GM21576 (cell line): Measurements from ENCODE around the gene MOV10.
"Not testable (repeated sequence)": the region's sequence is repeated elsewhere in the genome, so short reads cannot be mapped to it uniquely, and the experiment has no call there.

ENCODE experiments used
- ATAC-seq: cut with Tn5 transposase; IDR thresholded peaks from one replicate; pipeline ENCODE4 v1.9.1; 2021; ENCODE audit warnings: mild to moderate bottlenecking, moderate library complexity; ENCODE audit not compliant: unreplicated experiment

Gene MOV10

GRCh38 chr1:112712191-112712590, 37.7 kb downstream of the MOV10 start:
- no peak for ATAC-seq

- no peak for ATAC-seq
Measured at GRCh38 chr1:112712701-112713128, 38.3 kb downstream of the MOV10 start.

DNA sequence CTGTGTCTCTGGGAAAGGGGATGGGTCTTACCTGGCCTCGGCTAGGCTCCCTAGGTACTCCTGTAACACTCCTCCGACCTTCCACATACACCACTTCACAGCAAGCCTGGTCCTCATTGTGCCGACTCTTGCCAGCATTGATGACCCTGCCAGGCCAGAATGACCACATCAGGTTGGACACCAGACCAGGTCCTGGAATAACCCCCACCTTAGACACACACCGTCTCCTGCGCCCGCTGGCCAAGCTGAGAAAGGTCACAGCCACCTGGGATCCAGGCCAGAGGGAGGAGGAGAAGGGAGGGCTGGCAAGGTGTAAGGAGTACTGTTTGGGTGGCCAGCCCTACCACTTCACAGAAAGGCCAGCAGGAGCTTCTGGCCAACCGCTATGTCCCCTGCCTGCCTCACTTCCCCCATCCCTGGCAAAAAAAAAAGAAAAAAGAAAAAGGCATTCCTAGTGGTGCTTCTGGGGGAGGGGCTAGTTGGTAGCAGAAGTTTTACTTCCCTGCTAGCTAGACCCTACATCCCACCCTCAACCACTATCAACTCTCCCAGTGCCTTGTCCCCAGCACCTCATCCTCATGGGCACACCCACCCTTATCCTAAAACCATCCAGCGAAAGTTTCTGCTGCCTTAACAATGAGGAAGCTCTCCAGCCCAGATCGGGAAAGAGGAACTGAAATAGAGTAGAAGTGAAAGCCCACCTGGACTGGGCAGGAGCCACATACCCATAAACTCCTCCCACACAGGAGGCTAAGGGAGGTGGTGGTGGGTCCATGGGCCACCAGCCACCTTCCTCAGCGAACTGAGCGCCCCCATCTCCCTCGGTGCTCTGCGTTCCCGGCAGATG, 39.2 kb downstream of the MOV10 start:
- ATAC-seq = peak; percentile 32

GRCh38 chr1:112714313-112715263, 40.1 kb downstream of the MOV10 start:
- ATAC-seq = no peak

DNA sequence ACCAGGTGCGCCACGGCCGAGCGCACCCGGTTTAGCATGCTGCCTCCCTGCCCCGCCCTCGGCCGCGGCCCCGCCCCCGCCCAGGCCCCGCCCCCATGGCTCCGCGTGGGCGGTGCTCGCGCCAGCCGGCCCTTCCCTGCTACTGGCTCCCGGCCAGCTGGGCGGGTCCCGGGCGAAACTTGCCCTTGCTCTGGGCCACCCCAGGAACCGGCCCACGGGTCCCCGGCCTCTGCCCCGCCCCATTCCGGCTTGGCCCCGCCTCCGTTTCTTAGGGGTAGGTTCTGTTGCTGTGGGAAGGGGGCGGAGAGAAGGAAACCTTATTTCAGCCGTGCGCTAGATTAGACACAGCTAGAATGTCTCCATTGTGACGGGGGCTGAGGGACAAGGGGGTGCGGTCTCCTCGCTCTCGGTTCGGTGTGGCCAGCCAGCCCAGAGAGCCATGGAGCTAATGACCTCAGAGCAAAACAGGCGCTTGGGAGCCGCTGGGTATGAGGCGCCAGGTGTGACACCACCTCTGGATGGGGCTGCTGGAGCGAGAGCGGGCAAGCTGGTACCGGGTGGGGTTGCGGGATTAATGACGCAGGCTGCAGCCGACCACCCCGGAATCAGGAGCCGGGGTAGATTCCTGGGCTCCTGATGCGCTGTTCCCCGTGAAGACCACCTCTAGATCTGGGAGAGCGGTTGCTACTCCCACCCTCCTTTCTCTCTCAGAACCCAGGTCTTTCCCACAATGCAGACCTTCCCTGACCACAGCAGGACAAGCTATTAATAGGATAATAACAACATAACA, 41.0 kb downstream of the MOV10 start, which contains the start of gene PPM1J:
PPM1J (minus strand) TSS at position 69 of the 790 bp plus-strand sequence; CDS start at position 38, 31 bp downstream.
- peak; percentile 73 for ATAC-seq

DNA sequence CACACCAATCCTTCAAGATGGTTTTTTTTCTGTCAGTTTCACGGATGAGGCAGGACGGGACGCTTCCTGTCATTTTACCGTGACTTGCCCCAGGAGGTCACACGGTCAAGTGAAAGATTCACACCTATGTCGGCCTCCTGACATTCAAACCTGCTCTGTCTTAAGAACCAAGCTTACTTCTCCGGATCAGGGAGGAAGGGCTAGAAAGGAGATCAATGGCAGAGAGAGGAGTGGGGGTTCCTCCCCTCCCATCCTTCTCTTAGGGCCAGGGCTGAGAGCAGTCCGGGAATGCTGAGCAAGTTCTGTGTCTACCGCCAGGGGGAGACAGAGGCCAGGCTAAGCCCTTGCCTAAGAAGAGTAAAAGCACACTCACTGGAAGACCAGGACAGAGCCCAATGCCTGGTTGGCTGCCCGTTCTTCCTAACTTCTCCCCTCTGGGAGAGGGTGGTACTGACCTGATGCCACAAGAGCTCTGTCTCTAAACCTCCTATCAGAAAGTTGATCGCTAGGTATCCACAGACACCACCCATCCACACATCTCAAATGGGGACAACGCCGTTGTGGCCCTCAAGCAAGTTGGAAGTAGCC, 41.8 kb downstream of the MOV10 start:
- ATAC-seq = peak; percentile 22

DNA sequence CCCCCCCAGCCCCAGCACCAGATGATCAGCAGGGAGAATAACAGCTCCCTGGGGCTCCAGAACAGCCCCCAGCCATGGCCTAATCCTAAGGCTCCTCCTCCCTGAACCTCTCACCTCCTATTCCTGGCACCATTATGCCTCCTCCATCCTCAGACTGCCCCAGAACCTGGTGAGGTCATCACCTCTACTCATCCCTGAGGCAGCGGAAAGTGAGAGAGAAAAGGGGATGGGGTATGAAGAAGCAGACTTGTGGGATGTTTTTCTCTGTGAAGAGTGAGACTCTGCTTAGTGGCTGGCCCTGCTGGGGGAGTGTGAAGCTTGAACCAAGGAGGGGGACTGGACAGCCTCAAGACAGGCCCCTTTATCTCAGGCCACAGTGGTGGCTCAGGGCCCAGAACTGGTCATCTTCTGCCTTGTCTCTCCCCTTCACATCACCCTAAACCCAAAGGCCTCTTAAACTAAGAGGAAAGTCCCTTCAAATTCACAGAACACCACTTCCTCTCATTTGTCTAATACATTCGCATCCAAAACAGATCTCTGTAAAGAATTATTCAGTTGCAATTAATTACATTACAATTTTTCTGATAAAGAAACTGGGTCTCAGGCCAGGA, 42.9 kb downstream of the MOV10 start:
- ATAC-seq = no peak

- ATAC-seq = no peak
Measured at GRCh38 chr1:112718691-112719418, 44.4 kb downstream of the MOV10 start.

DNA sequence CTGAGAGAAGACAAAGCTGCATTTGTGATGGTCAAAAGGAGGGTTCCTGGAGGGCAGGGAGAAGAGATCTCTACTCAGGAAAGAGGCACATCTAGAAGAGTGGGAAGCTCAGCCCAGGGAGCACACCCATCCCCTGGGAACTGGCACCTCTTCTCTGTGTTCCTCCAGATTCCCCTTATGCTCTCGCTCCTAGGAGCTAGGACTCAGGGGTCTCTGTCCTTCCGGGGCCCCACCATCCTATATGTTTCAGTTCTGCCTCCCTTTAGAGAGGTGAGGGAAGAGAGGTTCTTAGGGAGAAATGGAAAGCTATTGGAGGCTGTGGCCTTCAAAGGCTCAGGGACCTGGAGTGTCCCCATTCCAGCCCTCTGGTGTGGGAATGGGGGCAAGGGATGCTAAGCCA, 45.2 kb downstream of the MOV10 start:
- ATAC-seq = no peak

DNA sequence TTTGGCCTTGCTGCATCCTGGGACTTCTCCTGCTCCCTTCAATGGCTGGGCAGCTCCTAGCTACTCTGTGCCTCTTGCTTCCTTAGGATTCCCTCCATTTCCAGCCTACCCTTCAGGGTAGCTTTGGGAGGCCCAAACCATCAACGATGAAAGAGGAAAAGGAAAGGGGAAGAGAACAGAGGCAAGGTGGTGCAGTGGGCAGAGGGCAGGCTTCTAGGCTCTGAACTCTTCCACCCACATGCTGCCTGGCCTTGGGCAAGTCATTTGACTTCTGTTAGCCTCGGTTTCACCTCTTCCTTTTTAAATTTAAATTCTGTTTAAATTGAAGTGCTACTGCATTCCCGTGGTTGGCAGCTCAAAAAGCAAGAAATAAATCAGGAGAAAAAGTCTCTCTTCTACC, 46.3 kb downstream of the MOV10 start:
- no peak for ATAC-seq

DNA sequence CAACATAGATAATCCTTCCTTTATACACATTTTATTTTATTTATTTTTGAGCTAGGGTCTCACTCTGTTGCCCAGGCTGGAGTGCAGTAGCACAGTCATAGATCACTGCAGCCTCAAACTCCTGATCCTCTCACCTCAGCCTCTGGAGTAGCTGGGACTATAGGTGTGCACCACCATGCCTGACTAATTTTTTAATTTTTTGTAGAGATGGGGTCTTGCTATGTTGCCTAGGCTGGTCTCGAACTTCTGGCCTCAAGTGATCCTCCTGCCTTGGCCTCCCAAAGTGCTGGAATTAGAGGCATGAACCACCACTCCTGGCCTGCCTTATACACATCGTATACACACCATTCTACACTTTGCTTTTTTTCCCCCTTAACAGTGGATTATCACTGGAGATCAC, 46.8 kb downstream of the MOV10 start:
- ATAC-seq = not testable (repeated sequence)

- no peak for ATAC-seq
Measured at GRCh38 chr1:112721966-112722524, 47.6 kb downstream of the MOV10 start.

DNA sequence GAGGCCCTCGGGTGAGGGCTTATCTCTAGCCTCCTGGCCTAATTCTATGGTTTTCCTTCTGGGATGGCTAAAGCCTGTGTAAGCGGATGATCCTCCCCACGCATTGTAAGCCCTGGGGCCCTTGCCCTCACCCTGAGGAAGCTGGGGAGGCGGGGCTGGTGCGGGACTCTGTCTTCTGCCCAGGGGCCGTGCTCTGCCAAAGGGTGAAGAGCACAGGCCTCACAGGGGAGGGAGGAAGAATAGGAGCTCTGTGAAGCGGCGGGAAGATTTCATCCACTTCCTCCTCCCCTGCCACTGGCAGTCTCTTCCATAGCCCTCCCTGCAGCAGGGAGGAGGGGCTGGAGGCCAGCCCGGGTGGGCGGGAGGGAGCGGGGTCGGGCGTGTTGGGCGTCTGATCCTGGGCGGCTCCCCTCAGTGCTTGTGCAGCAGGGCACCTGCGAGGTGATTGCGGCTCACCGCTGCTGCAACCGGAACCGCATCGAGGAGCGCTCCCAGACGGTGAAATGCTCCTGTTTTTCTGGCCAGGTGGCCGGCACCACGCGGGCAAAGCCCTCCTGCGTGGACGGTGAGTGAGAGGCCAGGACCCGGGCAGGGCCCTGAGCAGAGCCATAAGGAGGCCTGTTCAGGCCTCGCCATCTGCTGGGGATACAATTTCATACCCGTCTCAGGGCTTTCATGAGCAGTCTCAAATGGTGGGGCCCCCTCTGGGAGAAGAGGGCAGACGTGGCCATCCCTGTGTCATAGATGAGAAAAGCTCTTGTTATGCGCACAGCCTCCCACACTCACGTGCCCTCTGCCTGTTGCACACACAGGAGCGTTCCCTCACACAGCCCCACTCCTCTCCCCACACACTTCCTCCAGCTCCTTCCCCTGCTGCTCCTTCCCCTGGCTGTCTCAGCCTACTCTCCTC, 48.4 kb downstream of the MOV10 start:
- ATAC-seq = no peak

GRCh38 chr1:112723511-112723839, 49.0 kb downstream of the MOV10 start:
- no peak for ATAC-seq

- ATAC-seq = not testable (repeated sequence)
Measured at GRCh38 chr1:112724240-112724639, 49.8 kb downstream of the MOV10 start.

DNA sequence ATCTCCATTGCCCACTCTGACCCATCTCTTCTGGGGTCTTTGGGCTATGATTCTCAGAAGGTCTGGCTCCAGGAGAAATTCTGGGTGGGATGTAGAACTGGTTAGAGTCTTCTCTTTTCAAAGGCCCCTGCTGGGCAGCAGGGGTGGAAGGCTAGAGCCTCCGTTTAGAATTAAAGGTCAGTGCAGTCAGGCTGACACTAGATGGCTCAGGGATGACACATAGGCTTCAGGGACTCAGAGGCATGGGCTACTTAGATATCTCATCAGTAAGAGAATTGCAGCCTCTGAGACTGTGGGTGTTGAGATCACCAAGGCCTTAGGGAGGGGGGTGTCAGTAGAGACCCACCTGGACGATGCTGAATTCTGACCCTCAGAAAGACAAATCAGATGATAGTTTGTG, 53.3 kb downstream of the MOV10 start:
- ATAC-seq = no peak

GRCh38 chr1:112728306-112728971, 54.0 kb downstream of the MOV10 start:
- ATAC-seq = not testable (repeated sequence)
